ENCODE data around the gene CHAD.

DNA sequence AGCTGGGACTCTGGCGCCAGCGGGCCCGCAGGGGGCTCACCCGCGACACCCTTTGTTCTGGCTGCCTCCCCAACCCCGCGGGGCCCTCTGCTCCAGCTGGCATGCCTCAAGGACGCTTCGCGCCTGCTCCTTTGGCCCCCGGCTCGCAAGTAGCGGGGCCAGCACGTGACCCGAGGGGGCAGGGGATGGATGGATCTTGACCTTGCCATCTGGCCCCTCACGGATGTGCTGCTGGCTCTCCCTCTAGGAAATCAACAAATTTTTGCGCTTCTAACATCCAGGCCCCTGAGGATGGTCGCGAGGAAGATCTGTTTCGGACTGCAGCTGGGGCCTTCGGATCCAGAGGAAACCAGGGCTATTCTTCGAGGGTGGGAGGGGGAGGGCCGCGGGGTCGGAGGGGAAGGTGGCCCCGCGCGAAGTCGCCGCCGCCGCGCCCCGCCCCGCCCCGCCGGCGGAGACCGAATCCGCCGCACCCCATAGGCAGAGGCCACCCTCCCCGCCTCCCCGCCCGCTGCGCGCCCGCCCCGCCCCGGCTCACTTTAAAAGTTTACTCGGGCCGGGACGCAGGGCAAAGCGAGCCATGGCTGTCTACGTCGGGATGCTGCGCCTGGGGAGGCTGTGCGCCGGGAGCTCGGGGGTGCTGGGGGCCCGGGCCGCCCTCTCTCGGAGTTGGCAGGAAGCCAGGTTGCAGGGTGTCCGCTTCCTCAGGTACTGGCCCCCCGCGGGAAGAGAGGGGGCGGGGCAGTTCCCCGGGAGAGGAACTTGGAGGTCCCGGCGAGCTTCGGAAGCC lies 42.8 kb downstream of the CHAD start, which contains the start of gene ACSF2:
- TF ChIP-seq, protein P1, sequence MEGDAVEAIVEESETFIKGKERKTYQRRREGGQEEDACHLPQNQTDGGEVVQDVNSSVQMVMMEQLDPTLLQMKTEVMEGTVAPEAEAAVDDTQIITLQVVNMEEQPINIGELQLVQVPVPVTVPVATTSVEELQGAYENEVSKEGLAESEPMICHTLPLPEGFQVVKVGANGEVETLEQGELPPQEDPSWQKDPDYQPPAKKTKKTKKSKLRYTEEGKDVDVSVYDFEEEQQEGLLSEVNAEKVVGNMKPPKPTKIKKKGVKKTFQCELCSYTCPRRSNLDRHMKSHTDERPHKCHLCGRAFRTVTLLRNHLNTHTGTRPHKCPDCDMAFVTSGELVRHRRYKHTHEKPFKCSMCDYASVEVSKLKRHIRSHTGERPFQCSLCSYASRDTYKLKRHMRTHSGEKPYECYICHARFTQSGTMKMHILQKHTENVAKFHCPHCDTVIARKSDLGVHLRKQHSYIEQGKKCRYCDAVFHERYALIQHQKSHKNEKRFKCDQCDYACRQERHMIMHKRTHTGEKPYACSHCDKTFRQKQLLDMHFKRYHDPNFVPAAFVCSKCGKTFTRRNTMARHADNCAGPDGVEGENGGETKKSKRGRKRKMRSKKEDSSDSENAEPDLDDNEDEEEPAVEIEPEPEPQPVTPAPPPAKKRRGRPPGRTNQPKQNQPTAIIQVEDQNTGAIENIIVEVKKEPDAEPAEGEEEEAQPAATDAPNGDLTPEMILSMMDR (IDR thresholded peaks at IDR 0.05; ENCODE audit: poor library complexity, severe bottlenecking), result no peak
- TF ChIP-seq RAD21 (conservative IDR thresholded peaks at IDR 0.05) (no peak), EP300 (conservative IDR thresholded peaks at IDR 0.05; ENCODE audit: poor library complexity, severe bottlenecking) (no peak), POLR2AphosphoS5 (IDR thresholded peaks at IDR 0.05) (no peak), TAF1 (IDR thresholded peaks at IDR 0.05; ENCODE audit: low read depth) (no peak), EZH2 (IDR thresholded peaks at IDR 0.05; ENCODE audit: borderline replicate concordance, insufficient read depth, low read length, poor library complexity, severe bottlenecking) (no peak), SMC3 (conservative IDR thresholded peaks at IDR 0.05; ENCODE audit: poor library complexity) (no peak), MXI1 (conservative IDR thresholded peaks at IDR 0.05; ENCODE audit: poor library complexity, severe bottlenecking) (no peak)
- TF ChIP-seq, protein P2, sequence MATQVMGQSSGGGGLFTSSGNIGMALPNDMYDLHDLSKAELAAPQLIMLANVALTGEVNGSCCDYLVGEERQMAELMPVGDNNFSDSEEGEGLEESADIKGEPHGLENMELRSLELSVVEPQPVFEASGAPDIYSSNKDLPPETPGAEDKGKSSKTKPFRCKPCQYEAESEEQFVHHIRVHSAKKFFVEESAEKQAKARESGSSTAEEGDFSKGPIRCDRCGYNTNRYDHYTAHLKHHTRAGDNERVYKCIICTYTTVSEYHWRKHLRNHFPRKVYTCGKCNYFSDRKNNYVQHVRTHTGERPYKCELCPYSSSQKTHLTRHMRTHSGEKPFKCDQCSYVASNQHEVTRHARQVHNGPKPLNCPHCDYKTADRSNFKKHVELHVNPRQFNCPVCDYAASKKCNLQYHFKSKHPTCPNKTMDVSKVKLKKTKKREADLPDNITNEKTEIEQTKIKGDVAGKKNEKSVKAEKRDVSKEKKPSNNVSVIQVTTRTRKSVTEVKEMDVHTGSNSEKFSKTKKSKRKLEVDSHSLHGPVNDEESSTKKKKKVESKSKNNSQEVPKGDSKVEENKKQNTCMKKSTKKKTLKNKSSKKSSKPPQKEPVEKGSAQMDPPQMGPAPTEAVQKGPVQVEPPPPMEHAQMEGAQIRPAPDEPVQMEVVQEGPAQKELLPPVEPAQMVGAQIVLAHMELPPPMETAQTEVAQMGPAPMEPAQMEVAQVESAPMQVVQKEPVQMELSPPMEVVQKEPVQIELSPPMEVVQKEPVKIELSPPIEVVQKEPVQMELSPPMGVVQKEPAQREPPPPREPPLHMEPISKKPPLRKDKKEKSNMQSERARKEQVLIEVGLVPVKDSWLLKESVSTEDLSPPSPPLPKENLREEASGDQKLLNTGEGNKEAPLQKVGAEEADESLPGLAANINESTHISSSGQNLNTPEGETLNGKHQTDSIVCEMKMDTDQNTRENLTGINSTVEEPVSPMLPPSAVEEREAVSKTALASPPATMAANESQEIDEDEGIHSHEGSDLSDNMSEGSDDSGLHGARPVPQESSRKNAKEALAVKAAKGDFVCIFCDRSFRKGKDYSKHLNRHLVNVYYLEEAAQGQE (IDR thresholded peaks at IDR 0.05; ENCODE audit: borderline replicate concordance), result no peak

All from neural cell (in vitro differentiated cells).